Inflammatory macrophage treated with lipopolysaccharide for 1 hour (primary cell): ENCODE results near the gene PLEKHB2.

Source experiments
- DNase-seq, 2 donors: peaks; one replicate each; pipeline ENCODE4 v3.0.0-alpha.2; 2020 to 2022

Gene PLEKHB2

DNA sequence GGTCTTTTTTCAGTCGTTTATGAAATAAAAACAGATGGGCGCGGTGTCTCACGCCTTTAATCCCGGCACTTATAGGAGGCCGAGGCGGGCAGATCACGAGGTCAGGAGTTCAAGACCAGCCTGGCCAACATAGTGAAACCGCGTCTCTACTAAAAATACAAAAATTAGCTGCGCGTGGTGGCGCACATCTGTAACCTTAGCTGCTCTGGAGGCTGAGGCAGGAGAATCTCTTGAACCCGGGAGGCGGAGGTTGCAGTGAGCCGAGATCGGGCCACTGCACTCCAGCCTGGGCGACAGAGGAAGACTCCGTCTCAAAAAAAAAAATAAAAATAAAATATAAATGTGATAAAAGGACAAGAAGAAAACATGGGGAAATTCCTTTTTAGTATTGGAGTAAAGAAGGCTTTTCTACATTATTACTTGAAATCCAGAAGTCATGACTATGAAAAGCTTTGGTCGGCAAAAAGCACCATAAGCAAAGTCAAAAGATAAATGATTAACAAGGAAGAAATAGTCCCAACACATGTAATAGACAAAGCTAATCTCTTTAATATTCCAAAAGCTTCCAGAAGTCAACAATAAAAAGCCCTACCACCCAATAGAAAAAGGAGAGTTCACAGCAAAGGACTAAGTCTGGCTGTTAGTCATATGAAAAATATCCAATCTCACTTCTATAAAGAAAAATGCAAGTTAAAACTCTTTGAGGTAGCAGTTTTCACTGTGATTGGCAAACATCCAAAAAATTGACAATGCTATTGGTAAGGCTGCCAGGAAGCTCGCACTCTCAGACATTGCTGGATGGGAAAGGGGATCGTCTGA is 10.5 kb upstream of the PLEKHB2 start:
- no peak for DNase-seq

DNA sequence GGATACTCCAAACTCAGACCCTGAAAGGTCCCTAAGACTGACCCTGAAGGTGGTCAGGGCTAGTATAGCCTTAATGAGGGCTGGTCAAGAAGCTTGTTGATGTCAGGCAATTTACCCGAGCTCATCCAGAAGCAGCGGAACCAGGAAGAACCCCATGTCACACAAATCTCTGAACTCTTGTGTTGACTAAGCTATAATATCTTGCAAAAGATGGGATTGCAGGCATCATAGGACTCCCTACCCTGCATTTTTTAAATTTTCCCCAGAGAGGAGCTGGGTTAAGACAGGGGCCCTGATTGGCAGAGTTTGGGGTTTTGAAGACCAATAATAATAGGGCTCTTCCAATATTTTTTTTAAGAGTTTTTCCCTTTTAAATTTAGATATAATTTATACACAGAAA is 2.0 kb upstream of the PLEKHB2 start:
- peak; percentile 27 to 61 for DNase-seq

DNA sequence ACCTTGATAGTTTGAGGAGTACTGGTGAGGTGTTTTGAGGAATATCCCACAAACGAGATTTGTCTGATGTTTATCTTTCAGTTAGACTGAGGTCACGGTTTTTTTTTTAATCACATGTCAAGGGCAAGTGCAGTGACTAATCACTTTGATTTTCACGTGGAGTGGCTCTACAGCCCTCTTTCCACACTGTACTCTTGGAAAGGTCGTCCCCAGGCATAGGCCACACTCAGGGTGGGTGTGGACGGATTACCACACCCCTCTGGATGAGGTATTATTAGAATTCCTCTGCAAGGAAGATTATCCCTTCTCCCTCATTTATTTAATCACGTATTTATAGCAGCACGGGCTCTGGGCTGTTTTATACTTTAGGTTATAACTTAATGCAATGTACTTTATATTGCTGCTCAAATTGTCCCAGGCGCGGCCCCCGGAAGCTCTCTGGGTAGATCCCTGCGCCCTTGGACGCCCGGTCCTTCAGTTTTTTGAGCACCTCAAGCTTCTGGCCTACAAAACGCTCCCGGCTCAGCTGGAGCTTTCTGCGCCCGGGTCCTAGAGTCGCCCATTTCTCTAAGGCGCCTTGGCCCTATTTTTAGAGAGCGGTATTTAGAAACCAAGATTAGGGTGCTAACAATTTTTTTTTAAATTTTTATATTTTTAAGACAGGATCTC is 515 bp upstream of the PLEKHB2 start:
- DNase-seq: peak; percentile 76 to 90

DNA sequence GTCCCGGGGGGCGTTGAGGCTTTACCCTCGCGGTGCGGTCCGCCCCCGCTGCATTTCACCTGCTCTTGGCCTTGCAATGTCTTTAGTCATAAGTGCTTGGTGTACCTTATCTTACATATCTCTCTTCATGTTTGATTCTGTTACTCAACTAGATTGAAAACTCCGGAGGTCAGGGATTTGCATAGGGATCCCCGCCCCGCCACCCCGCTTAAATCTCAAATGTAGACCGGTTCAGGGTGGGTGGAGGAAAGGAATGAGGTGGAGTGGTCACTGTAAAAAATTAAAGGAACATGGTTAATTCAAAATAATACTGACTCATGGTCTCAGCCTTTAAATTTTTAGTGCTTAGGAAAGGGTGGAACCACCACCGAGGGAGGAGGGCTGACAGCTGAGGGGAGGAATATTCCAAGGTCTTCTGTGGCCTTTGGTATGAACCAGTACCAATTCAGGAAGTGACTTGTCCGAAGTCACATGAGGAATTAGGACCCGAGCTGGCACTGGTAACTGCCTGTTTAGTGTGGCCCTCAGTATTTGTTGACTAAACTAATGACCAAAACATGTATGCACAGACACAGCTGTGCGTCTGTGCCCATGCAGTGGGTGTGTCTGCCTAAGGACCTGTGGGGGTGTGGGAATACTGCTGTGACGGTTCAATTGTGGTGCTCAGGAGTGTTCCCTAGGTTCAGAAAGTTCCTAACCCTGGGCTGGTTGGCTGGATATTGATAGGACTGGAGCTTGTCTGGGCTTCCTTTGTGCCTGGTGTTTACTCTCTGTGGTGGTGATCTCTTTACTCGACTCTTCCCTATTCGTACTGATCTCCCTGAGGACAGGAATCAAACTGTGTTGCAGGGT is 1.0 kb downstream of the PLEKHB2 start:
- DNase-seq: peak; percentile 79 to 81

DNA sequence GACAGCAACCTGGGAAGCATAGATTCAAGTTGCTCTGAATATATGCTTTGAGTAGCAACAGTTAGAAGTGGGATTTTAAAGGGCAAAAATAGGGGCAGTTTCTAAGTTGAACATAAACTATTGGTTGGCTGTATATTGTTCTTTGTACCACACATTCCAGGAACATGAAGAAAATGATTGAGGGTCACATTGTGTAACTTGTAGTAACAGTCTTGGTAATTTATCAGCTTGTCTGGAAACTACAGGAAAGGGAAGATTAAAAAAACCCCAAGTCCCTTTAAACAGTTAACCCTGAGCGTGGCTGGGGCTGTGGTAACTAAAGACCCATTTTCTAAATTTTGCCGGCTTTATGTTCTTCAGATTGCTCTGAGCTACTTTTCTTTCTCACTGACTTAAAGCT is 7.4 kb downstream of the PLEKHB2 start:
- DNase-seq: no peak

DNA sequence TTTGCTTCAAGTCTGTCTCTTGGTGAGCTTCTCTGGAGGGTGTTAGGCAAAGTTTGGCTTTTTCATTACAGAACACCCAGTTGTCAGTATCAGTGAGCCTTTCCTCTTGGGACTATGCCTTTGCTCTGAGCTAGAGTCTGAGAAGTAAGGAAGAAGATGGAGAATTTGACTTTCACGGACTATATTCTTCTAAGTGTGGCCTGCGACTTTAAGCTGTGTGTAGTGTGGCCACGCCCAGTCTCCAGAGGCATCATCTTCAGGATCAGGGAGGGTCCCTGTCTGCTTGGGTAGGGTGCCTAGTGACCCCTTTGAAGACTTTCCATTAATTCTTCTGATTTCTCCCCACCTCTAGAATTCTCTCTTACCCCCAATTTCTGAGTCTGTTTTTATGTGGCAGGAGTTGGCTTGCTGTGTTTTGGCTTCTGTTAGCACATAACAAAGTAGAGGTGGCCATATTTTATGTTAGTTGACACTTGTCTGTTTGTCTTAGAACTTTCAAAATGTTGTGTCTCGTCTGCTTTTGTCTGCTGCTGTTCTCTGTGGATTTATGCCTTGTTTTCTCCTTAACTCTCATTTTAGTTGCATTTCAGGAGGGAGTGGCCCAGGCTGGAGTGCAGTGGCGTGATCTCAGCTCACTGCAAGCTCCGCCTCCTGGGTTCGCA is 8.6 kb downstream of the PLEKHB2 start:
- DNase-seq: no peak

DNA sequence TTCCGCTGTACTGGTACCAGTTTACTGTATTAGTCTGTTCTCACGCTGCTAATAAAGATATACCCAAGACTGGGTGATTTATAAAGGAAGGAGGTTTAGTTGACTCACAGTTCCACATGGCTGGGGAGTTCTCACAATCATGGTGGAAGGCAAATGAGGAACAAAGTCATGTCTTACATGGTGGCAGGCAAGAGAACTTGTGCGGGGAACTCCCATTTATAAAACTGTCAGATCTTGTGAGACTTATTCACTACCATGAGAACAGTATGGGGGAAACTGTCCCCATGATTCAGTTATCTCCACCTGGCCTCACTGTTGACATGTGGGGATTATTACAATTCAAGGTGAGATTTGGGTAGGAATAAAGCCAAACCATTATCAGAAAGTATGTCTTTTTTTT is 9.8 kb downstream of the PLEKHB2 start:
- DNase-seq: peak; percentile 65 to 81

DNA sequence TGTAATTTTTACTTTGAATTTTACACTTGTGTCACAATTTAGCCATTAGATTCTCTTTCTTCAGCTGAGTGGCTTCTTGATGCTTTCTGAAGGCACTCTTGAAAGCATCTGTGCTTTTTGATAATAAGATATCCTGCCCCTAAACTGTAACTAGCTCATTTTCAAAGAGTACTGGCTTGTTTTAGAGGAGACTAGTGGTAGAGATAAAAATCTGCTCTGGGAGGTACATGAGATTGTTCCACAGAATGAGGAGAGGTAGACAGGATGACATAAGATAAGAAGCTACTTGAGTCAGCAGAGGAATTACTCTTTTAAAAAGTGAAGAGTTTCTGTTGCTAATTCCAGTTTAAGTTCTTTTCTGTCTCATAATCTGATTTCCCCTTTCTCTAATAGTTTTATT is 10.6 kb downstream of the PLEKHB2 start:
- no peak for DNase-seq

DNA sequence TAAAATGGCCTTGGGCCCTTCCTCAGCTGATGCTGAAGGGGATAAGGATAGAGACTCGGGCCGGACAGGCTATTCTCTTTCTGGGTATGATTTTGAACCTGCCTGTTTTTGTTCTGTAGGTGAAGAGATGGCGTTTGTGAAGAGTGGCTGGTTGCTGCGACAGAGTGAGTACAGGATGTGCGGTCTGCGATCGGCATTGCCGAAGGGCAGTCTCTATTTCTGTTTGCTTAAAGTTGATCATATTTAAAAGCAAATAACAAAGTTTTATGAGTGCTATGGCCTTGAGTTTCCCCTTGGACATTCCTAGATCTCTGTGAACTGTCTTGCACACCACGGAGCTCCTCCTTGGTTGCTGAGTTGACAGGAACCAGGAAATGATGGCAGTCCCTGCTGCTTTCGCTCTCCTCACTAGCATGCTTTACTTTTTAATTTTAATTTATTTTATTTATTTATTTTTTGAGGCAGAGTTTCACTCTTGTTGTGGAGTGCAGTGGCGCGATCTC is 15.7 kb downstream of the PLEKHB2 start:
- DNase-seq: no peak

DNA sequence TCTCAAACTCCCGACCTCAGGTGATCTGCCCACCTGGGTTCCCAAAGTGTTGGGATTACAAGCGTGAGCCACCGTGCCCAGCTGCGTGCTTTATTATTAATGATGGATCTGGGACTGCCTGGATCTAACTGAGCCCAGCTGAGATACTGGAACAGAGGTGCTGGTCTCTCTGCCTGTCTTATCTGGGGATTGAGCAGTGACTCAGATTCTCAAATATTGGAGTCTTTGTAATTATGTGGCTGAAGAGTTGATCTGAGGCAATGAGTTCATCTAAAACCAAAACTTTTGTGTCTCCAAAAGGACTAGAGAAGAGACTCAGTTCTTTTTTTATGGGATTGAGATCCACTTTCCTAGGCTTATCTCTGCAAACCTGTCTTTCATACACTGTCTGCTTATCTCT is 16.3 kb downstream of the PLEKHB2 start:
- no peak for DNase-seq

DNA sequence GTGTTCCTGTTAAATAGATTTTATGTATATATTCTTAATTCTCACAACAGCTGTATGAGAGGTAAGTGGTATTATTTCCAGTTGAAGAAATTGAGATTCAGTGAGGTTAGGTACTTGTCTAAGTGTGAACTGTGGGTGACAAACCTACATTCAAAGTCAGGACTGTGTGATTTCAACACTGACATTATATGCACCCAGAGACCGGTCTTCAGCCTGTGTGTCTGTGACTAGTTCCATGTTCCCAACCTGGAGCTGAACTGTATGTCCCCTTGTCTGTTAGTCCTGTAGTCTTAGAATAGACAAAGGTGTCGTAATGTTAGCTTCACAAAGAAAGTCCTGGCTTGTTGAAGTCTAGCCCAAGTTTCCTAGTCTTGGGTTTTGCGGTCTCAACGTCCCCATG is 17.4 kb downstream of the PLEKHB2 start:
- no peak for DNase-seq

DNA sequence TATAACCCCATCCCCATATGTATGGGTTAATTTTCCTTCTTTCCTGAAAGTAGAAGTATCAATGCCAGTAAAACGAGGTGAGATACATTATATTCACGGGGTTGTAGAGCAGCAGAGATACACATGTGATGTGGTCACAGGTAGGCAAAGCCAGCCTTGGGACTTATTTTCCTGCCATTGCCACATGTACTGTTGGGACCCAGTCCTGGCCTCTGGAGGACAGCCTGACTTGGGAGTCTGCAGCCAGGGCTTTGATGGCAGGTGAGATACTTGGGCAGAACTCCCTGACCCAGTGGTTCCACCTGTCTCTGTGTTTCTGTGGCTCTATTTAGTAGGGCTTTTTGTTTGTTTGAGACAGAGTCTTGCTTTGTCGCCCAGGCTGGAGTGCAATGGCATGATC is 18.1 kb downstream of the PLEKHB2 start:
- DNase-seq: no peak

DNA sequence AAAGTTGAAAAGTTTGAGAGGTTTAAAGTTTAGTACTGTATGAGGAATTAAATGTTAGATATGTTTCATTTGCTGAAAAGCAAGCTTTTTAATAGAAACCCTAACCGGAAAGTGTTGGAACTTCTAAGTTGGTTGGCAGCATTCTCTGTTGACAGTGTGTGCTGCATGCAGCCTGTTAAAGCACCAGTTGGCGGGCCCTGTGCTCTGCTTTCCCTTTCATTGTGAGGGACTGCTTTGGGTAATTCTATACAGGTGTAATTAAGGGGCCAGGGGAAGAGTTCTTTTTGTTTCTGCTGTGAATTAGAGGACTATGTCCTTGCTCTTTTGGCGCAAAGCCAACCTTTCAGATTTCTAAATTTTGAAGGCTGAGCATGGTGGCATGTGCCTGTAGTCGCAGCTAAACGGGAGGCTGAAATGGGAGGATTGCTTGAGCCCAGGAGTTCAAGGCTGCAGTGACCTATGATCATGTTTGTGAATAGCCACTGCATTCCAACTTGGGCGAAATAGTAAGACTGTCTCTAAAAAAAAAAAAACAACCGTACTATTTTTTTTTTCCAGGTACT is 20.1 kb downstream of the PLEKHB2 start:
- DNase-seq: no peak

DNA sequence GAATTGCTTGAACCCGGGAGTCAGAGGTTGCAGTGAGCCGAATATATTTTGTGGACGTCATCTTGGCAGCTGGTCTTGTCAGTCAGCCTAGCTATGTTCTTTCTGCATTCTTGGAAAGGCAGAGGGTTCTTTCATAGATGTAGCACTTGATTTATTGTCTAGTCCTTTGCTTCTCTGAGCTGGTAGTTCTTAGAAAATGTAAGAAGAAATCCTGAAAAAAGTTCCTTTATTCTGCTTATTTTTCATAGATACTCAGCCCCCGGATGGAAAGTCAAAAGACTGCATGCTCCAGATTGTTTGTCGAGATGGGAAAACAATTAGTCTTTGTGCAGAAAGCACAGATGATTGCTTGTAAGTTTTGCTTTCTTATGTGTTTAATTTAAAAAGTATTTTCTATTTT is 21.3 kb downstream of the PLEKHB2 start:
- DNase-seq: no peak

DNA sequence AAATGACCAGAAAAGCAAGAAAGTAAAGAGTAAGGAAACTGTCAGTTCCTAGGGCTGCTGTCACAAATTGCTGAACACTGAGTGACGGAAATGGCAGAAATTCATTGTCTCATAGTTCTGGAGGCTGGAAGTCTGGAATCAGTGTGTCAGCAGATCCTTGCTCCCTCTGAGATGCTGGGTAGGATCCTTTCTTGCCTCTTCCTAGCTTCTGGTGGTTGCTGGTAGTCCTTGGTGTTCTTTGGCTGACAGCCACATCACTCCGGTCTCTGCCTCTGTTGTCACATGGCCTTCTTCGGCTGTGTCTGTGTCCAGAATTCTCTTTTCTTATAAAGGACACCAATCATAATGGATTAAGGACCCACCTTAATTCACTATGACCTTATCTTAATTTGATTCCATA is 21.9 kb downstream of the PLEKHB2 start:
- no peak for DNase-seq

DNA sequence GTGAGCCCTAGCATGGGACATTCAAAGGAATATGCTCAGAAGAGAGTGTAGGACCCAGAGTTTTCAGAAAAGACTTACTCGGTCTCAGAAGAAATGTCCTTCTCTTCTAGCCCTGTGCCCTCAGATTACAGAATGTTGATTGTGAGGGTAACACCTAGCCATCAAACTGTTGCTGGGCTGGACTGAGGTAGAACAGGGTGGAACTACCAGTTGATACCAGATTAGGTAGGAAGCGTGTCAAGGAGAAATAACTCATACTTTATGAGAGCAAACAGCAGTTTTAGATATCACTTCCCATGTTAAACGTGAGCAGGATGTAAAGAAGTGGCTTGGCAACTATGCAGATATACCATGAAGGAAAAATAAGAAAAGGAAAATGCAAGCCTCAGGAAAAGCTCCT is 22.8 kb downstream of the PLEKHB2 start:
- DNase-seq: no peak

DNA sequence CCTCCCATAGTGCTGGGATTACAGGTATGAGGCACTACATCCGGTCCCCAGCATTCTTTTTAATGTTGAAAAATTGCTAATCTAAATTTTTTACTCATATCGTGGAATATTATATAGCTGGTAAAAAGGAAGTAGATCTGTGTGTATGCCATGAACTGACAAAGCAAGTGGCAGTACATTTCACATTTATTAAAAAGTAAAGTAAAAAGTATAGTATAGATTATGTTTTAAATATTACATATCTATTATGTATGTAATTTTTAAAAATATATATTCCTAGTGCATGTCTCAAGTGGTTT is 25.1 kb downstream of the PLEKHB2 start:
- no peak for DNase-seq

DNA sequence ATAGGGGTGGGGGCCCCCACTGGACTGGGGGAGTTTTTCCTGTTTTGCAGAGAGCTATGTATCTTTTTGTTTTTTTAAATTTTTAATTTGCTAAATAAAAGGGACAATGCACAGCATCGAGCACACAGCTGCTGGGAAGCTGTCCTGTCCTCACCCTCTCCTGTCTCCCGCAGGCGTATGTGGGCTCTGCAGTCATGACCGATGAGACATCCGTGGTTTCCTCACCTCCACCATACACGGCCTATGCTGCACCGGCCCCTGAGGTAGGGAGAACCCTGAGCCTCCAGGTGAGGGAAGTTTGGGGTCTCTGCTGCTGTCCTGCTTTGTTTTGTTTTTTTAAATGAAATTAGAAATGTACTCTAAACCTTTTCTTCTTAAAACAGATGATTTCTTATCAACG is 27.6 kb downstream of the PLEKHB2 start:
- no peak for DNase-seq

DNA sequence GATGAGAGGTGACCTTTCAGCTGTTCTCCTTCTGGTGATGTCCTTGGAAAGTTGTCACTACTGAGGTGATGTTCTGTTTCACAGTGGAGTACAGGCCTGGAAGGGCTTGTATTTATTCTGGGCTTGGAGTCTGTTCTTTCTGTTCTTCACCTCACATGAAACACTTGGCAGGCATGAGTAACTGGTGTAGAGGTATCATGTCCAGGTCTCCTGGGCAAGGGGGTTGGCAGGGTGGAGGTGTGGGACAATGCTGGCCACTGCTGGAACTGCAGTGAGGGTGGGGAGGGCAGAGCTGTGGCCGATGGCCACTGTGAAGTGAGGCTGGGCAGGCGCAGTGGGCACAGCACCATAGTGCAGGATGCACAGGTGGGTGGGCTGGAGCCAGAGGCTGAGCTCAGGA is 35.4 kb downstream of the PLEKHB2 start:
- no peak for DNase-seq

DNA sequence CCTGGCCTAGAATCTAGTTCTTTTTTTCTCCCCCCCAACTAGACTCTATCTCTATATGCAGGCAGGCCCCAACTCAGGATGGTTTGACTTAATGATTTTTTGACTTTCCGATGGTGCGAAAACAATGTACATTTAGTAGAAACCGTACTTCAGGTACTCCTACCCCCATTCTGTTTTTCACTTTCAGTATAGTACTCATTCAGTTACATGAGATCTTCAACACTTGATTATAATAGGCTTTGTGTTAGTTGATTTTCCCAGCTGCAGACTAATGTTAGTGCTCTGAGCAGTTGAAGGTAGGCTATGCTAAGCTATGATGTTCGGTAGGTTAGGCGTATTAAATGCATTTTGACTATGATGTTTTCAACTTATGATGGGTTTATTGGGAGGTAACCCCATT is 37.7 kb downstream of the PLEKHB2 start:
- no peak for DNase-seq

DNA sequence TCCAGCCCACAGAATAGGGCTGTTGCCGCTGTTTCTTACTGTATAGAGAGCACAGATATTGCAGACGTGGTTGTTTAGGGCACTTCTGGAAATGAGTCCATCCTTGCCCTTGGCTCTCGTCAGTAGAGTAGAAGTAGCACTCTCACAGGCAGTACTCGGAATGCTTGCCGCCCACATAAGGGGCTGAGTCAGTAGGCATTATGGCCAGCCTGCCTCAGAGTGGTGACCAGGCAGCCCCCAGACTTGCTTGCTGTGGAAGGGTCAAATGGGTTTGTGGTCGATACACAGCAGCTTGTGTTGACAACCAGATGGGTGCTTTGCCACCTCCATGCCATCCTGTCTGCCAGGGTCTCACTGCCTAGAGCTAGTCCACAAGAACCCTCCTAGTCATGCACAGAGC is 38.7 kb downstream of the PLEKHB2 start:
- DNase-seq: peak; percentile 14 to 34

DNA sequence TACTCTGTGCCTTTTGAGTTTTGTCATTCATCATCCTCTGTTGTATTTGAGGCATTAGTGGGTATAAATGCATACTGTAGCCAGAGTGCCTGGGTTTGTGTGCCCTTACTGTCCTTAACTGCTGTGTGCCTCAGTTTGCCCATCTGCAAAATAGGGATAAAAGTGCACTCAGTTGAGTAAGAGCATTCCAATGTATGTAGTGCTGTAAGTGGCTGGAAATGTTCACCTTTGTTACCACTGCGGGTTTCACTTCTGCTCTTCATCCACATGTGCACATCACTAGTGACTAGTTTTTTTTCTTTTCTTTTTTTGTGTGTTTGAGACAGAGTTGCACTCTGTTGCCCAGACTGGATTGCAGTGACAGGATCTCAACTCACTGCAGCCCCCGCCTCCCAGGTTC is 39.9 kb downstream of the PLEKHB2 start:
- no peak for DNase-seq

DNA sequence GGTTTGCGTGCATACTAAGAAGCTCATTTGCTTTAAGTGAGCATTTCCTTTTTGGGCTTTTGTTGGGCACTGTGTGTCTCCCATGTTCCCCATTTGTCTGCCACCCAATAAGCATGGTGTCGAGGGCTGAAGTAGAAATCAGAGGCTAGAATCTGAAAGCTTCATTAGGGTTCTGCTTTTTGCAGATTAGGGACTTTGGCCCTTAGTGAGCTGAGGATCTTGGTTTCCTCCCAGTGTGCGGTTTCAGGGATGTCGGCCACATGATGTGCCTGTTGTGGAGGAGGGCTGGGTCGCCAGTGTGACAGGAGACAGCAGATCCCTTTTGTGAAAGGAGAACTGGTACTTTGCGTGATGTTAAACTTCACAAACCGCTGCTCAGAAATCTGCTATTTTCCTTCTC is 41.1 kb downstream of the PLEKHB2 start:
- peak; percentile 45 to 57 for DNase-seq
